Fibroblast of skin of left biceps (primary cell): ENCODE data around the gene ABHD14A.

Experiments
- DNase-seq, 2 experiments: peaks; one replicate each; pipeline ENCODE4 v3.0.0-alpha.2; 2013; ENCODE audit warnings: low read depth in 2 of 2

ABHD14A gene

DNA sequence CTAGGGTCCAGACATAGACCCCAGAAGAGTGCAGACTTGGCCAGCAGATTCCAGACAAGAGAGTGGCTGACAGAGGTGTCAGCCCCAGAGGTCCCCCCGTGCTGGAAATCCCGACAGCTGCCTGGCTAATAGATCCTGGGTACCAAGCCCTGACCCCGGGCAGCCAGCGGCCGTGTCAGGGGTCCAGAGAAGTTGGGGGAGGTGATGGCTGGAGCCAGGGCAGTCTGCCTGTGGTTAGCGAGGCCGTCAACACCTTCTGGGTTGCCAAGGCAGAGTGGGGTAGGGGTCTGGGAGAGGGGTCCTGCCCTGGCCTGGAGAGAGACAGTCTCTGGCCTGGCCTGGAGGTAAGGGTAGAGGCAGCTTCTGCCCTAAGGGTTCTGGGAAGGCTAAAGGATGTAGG is 45.9 kb downstream of the ABHD14A start:
- no peak for DNase-seq

DNA sequence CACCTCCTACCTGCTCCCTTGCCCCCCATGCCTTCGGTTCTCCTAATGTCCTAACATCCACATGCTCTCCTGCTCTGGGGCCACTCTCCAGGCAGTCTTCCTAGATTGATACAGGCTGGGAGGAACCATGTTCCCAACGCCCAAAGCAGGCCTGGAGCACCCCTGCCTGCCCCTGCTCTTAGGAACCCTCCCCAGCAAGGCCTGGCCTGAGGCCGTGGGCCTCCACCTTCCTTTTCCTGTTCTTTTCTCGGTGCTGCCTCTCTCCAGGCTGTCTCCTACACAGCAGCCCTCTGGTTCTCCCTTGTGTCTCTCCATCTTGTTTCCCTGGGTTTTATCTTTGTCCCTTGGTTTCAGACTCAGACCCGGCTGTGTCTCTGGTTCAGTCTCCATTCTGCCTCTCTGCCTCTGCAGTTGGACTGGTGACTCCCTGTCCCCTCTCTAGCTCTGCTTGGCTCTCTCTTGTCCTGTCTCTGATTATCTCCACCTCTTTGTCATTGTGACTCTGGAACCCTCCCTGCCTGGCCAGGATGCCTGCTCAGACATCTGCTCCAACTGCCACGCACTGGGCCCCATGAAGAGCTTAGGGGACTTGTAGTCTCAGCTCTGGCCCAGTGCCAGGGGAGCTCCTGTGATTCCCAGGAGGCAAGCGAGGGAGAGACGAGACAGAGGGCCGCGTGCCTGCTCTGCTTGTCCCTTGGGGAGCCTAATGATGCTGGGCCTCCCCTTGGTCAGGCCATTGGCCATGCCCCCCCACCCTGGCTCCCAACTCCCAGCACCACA is 46.8 kb downstream of the ABHD14A start:
- DNase-seq = no peak

DNA sequence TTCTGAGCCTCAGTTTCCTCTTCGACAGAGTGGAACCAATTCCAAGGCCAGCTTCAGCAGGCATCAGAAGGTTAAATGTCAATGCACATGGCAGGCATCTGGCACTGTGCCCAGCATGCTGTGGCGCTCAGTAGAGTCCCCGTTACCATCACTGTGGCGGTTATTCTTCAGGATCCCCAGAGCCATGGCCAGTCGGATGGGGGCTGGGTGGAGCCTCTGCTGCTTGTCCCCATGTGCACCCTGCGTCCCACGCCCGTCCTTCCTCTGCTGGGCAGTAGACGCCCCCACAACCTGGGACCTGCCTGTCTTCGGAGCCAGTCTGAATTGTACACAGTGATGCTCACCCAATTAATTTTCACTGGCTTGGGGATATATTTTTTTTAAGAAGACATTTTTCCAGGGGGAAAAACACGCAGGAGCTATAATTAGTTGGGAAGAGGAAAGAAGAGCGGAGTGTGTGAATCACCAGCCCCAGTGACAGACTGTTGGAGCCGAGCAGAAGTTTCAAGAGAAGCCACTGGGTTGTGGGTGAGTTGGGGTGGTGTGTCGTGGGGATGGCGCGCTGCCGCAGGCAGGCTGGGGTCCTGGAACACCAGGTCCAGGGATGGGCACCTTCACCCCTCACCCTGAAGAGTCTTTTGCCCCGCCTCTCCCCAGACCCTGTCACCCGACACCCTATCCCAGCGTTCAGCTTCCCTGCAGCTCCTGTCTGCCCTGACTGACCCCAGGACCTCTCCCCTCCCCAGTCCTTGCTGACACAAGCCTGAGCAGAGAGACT is 47.6 kb downstream of the ABHD14A start:
- DNase-seq = no peak

DNA sequence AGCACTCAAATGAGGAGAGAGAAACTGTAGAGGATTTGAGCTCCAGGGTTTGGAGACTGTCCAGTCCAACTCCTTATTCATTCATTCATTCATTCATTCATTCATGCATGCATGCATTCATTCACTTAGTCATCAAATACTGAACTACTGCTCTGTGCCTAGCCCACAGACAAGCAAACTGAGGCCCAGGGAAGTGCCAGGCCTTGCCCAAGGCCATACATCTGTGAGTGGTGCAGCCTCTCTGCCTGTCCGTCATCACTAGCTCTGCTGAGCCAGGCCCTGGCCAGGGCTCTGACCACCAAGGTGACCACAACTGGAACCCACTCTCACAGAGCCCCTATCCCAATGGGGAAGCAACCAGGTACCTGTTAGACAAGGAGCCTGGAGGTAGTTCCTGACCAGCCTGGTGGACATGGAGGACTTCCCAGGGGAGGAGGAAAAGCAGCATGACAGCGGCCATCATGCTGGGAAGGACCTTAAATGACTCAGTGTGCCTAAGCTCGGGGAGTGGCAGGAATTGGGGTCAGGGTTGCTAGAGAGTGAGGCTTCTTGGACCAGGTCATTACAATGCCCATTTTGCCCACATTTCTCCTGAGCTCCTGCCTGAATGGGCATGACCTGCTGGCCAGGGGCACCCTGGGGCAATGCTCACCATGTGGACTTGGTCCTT is 48.4 kb downstream of the ABHD14A start:
- no peak for DNase-seq

DNA sequence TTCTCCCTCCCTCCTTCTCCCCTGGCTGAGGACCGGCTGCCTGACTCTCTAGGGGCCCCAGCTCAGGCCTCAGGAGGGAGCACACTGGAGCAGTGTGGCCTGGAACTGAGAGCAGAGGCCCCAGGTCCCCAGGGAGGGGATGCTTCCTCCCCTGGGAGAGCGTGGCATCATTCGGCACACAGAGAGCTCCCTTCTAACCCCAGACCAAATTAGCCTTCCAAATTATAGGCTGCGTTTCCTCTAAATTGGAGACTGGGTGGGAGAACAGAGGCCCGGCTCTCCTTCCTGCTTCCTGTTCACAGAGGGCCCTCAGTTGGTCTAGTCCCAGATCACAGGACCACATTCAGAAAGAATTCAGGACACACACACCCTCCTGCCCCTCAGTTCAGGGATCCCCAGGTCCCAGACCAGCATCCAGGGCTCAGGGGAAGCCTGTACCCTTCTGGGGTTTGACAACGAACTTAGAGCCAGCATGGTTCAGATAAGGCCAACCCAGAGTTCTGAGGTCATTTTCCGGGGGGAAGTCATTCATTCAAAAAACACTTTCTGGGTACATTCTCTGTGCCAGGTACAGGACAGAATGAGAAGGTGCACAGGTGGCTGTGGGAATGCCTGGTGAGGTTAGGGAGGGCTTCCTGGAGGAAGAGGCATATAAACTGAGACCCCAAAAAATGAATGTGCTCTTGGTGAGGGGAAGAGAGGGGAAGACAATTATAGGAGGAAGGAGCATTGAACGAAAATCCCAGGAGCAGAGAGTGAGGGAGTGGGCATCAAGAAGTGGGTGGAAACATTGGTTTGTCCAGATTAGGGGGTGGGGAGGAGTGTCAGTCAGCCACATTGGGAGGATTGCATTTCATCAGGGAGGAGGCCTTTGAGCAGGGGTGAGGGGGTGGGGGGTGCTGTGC is 49.2 kb downstream of the ABHD14A start:
- no peak for DNase-seq

DNA sequence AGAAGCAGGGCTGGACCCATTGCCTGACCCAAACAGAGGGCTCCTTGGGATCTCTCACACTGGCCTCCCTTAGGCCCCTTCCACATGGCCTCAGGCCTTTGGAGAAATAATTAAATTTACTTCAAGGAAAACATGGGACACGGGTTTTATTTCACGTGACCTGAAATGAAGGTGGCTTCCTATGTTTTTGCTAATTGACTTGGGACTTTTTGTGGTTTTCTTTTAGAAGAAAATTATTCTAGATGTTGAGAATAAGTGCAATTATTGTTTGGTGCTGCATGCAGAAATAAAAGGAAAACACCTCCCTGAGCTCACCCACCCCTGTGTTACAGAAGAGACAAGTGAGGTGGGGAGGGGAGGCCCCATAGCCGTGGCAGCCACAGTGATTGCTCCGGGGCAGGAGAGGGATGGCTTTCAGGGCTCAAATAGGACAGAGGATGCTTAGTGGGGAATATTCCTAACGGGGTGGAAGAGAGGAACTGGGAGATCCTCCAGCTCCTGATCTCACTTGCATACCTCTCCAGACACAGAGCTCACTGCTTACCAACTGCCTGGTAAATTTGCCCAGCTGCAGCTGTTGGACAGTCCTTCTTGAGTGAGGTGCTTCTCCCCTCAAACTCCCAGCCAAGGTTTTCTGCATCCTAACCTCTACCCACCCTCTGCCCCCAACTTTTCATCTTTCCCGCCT is 50.0 kb downstream of the ABHD14A start:
- DNase-seq = no peak

DNA sequence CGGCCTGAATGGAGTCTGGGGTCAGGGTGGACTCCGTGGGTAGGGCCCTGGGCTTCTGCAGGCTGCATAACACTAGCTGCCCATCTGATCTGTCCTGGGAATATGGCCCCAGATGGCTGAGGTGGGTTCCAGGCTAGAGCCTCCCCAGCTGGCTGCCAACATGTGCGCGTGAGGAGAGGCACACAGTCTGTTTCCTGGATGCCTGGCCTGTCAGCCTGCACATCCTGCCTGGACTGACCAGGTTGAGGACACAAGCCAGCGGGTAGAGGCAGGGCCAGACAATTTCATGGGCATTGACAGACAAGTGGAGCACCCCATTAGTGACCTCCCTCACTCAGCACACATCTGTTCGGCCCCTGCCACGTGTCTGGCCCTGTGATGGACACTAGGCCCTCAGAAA is 50.6 kb downstream of the ABHD14A start:
- no peak for DNase-seq

DNA sequence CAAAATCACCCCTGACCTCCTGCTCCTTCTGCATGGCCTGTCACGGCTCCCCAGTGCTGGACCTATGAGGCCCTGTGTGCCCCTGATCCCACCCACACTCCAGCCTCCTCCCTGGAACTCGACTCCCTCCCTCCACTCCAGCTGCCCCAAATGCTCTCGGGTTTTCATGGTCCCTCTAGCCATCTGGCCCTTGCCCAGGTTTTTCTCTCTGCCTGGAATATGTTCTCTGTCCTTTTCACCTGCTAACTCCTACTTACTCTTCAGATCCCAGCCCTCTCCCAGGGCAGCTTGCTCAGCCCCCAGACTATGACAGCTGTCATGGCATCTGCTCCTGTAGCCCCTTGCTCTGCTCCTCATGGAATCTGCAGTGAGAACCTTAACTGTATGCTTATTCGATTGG is 51.2 kb downstream of the ABHD14A start:
- no peak for DNase-seq

DNA sequence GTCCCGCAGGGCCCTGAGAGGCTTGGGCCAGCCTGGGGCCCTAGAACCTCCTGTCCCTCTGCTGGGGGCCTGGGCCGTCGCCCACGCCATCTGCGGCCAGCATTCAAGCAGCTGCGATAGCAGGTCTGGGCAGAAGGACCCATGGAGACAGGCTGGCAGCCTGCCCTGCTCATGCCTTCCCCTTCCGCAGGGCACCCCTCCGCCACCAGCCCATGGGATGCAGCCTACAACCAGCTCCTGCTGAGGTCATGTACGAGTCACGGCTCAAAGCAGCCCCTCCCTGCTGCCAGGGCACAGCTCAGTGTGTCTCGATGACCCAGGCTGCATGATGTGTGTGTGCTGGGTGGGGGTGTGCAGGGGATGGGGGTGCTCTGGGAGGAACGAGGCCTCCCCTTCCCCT is 53.7 kb downstream of the ABHD14A start:
- DNase-seq = no peak

DNA sequence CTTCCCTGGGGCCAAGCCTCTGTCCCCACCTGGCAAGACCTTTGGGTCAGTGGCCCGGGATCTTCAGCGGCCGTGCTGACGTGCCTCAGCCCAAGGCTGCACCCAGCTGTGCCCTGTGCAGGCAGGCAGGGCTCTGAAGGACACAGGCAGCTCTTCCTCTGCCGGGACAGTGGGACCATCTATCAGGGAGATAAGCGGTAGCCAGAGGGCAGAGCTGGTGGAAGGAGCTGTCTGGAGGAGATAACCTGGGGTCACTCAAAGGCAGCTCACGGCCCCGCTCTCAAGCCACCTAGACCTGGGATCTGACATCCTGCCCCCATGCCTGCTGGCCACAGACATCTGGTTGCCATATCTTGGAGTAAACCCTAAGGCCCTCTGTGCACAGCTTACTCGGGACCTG is 54.2 kb downstream of the ABHD14A start:
- no peak for DNase-seq

DNA sequence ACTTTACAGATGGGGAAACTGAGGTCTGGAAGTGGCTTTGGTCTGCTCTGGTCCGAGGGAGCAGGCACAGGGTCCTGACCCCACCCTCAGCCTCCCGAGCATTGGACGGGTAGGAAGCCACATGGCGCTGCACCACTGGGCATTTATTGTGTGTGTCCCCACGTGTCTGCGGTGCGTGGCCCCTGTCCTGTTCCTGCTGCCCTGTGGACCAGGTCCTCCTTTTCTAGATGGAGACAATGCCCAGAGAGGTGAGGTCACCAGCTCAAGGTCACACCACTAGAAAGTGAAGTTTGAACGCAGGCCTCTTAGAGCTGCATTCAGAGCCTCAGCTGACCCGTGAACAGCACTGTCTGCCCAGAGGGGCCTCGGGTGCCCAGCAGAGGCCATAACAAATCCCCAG is 54.7 kb downstream of the ABHD14A start:
- no peak for DNase-seq
